ENCODE data around the gene MAP2K6.

MAP2K6 gene

DNA sequence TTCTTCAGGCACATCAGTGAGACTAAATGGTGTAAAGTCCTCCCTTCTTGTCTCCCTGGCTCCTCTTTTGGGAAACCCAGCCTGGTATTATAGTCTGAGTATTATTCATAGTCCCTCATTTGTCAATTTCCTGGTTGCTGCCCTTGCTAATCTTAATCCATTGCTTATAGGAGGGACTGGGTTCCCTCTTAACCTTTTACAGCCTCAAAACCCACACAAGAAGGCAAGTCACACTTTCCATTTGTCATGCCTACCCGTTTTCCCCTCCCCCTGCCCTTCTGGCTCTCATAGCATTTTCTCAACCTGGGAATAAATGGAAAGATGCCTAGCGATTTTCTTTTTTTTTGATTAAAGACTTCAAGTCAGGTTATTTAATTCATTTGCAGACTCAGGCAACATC, 124.8 kb downstream of the MAP2K6 start:
- TF ChIP-seq, protein P1, sequence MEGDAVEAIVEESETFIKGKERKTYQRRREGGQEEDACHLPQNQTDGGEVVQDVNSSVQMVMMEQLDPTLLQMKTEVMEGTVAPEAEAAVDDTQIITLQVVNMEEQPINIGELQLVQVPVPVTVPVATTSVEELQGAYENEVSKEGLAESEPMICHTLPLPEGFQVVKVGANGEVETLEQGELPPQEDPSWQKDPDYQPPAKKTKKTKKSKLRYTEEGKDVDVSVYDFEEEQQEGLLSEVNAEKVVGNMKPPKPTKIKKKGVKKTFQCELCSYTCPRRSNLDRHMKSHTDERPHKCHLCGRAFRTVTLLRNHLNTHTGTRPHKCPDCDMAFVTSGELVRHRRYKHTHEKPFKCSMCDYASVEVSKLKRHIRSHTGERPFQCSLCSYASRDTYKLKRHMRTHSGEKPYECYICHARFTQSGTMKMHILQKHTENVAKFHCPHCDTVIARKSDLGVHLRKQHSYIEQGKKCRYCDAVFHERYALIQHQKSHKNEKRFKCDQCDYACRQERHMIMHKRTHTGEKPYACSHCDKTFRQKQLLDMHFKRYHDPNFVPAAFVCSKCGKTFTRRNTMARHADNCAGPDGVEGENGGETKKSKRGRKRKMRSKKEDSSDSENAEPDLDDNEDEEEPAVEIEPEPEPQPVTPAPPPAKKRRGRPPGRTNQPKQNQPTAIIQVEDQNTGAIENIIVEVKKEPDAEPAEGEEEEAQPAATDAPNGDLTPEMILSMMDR (conservative IDR thresholded peaks at IDR 0.05; ENCODE audit: low read depth, low read length), result no peak
- H3K4me3 ChIP-seq (ENCODE audit: low read length), result no peak overlapping the region
- DNase-seq (ENCODE audit: low read depth), result no peak

DNA sequence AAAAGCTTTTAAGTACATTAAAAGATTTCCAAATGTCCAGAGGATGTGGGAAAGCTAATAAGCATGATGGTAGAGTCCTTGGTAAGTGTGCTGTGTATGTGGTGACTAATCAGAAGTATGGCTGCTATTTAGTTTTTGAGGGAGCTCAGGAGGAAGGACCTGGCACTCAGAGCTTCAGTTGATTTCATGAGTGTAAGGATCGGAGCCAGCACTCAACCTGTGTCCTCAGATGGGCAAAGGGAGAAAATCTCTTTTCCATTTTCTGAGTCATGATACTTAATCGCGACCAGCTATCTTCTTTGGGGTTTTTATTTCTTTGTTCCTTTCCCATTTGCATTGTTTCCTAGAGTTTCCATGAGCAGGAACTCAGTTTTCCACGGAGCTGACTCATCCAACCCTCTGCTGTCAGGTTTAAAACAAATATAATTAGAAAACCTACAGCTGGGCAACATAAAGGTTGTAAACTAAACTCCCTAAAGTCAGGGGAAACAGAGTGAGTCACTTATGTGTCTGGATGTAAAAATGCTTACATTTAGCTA, 125.4 kb downstream of the MAP2K6 start:
- DNase-seq (ENCODE audit: low read depth), result peak; percentile 61
- peak overlapping the region; percentile 17 for H3K4me3 ChIP-seq (ENCODE audit: low read length)
- TF ChIP-seq, protein P1 (conservative IDR thresholded peaks at IDR 0.05; ENCODE audit: low read depth, low read length), result no peak

DNA sequence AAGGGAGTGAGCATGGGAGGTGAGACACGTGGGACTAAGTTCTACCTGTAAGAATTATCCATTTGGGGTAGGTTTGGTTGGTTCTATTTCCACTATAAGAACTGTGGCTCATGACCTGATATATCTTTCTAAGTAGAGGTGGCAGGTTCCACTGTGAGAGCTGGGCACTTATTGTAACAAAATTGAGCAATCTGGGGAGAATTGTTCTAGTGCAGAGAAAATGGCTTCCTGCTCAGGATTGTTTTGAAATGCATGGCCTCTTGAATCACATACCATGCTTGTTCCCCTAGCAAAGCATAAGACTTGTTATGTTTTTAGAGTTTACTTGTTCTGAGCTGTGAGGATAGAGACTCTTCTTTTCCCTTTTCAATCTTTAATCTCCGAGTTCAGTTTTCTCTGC, 125.9 kb downstream of the MAP2K6 start:
- DNase-seq (ENCODE audit: low read depth), result no peak
- H3K4me3 ChIP-seq (ENCODE audit: low read length), result no peak overlapping the region

DNA sequence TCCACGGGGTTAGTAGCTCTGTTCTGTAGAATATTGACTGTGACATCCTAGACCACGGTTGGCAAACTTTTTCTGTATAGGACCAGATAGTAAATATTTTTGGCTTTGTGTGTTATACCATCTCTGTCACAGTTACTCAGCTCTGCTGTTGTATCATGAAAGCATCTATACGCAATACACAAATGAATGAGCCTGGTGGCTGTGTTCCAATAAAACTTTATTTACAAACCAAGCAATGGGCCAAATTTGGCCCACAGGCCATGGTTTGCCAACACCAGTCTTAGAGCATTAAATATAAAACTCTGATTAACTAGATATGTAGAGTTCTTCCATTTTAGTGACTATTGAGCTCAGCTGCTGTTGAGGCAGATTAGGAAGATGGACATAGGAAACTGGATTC, 132.7 kb downstream of the MAP2K6 start:
- TF ChIP-seq, protein P1 (conservative IDR thresholded peaks at IDR 0.05; ENCODE audit: low read depth, low read length), result no peak
- H3K4me3 ChIP-seq (ENCODE audit: low read length), result no peak overlapping the region
- no peak for DNase-seq (ENCODE audit: low read depth)

More for the DNA sequence above, 125.9 kb downstream of the MAP2K6 start:
- TF ChIP-seq, protein P1 (conservative IDR thresholded peaks at IDR 0.05; ENCODE audit: low read depth, low read length), result no peak

DNA sequence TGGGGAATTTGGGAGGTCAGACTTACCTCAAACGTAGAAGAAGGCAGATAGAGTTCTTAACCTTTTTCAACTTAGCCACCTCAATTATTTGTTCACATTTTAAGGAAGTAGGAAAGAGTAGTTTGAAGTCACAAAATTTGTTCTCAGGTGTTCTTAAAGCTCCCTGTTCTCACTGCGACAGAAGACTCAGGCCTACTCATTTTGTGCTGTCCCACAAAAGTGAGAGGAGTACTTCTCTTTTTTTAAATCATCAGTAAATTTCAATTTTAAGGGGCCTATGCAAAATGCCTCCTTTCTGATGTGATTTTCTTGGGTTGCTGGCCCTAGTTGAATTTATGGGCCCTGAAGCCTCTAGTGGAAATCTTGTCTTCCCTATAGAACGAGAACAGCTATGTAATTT, 133.4 kb downstream of the MAP2K6 start:
- no peak overlapping the region for H3K4me3 ChIP-seq (ENCODE audit: low read length)
- no peak for DNase-seq (ENCODE audit: low read depth)
- TF ChIP-seq, protein P1 (conservative IDR thresholded peaks at IDR 0.05; ENCODE audit: low read depth, low read length), result no peak

DNA sequence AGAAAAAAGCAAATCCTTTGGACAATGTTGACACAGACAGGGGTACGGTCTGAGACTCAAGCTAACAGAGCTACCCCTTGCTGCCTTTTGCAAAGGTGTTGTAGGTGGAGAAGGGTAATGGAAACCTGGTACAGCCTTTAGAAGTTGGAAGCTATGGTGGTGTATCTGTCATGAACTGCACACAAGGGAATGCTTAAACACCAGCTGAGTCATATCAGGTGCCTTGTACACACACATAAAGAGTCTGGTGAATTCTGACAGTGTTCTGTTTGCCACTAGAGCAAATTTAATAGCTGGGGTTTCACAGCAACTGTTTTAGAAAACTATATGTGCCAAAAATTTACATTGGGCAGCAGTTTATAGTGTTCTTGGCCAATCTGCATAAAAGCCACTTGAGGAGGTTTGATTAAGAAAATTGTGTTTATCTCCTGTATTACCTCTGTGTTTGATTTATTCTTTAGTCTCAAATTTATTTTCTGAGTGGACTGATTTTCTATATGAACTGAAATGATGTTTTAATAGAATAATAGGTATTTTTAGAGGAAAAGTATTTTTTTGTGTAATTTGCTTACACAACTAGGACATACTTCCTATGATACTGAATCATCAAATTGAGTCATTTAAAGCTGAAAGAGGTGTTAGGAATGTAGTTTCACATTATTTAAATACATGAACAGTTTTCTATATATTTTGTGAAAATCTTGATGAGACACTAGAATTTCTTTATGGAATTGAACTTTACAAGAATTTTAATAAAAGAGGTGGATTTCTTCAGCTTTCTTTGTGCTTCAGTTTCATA, 136.9 kb downstream of the MAP2K6 start:
- TF ChIP-seq, protein P1 (conservative IDR thresholded peaks at IDR 0.05; ENCODE audit: low read depth, low read length), result no peak
- H3K4me3 ChIP-seq (ENCODE audit: low read length), result no peak overlapping the region
- no peak for DNase-seq (ENCODE audit: low read depth)
